ENCODE measurements around the gene SSH3. TPM values are rescaled to one million over a fixed set of nuclear protein-coding genes. Genes with fewer than 3 reads are reported as not detected.

SSH3 gene
- total and polyA plus RNA-seq, 5 donors from 2014 or later: 2.3 to 24.4 (median 3.7) TPM

GRCh38 chr11:67352546-67353316, 49.4 kb downstream of the SSH3 start:
- no peaks in the 10 kb centered on the region for H3K27me3 ChIP-seq (ENCODE audit: control insufficient read depth, insufficient read depth, low read length)
- peak in 2 of 3 donors; percentile 50 to 90 for DNase-seq

GRCh38 chr11:67353317-67354074, 50.2 kb downstream of the SSH3 start, which contains the start of gene POLD4:
POLD4 (minus strand) TSS chr11:67353546; CDS start chr11:67353399, 147 bp downstream.
- peak; percentile 86 to 90 for ATAC-seq (ENCODE audit: low read depth in 2 of 2)
- Mint-ChIP-seq H3K27me3 (peaks cover 7% of the 10 kb centered on the region), H3K27ac (peak within 1 kb of the TSS; percentile 97 to 100 (median 100)), H3K4me1 (peaks cover 5 to 75% (median 46%) of the 10 kb centered on the region in 4 donors), H3K4me3 (peak within 1 kb of the TSS; percentile 95 to 99 (median 98)), H3K36me3 (no peaks in the 10 kb centered on the region), H3K9me3 (no peaks in the 10 kb centered on the region)
- no peaks in the 10 kb centered on the region for H3K36me3 ChIP-seq (ENCODE audit: control insufficient read depth, insufficient read depth, low read length)
- peak; percentile 93 to 97 (median 95) for DNase-seq
- H3K27ac ChIP-seq (ENCODE audit: insufficient read depth, low read length, poor library complexity, severe bottlenecking): peak within 1 kb of the TSS; percentile 98
- peak within 1 kb of the TSS; percentile 73 for H3K4me3 ChIP-seq (ENCODE audit: low read depth, low read length)
- H3K9me3 ChIP-seq (ENCODE audit: control insufficient read depth in 2 of 2, low read length in 2 of 2): no peaks in the 10 kb centered on the region
- H3K4me1 ChIP-seq (ENCODE audit: control insufficient read depth, insufficient read depth, low read length, poor library complexity, severe bottlenecking): peaks cover 58% of the 10 kb centered on the region
- H3K27me3 ChIP-seq (ENCODE audit: control insufficient read depth, insufficient read depth, low read length): no peaks in the 10 kb centered on the region

More at GRCh38 chr11:67352546-67353316, 49.4 kb downstream of the SSH3 start:
- Mint-ChIP-seq H3K27ac (peak overlapping the region; percentile 97 to 100 (median 100)), H3K27me3 (peaks cover 4% of the 10 kb centered on the region), H3K36me3 (no peaks in the 10 kb centered on the region), H3K9me3 (no peaks in the 10 kb centered on the region), H3K4me3 (peak overlapping the region; percentile 95 to 99 (median 98)), H3K4me1 (peaks cover 5 to 77% (median 43%) of the 10 kb centered on the region in 4 donors)
- ATAC-seq (ENCODE audit: low read depth in 2 of 2): peak; percentile 55 to 59
- Histone ChIP-seq H3K27ac (ENCODE audit: insufficient read depth, low read length, poor library complexity, severe bottlenecking) (peak overlapping the region; percentile 98), H3K4me1 (ENCODE audit: control insufficient read depth, insufficient read depth, low read length, poor library complexity, severe bottlenecking) (peaks cover 58% of the 10 kb centered on the region), H3K9me3 (ENCODE audit: control insufficient read depth in 2 of 2, low read length in 2 of 2) (no peaks in the 10 kb centered on the region), H3K36me3 (ENCODE audit: control insufficient read depth, insufficient read depth, low read length) (no peaks in the 10 kb centered on the region), H3K4me3 (ENCODE audit: low read depth, low read length) (peak overlapping the region; percentile 64)

GRCh38 chr11:67354075-67355022, 51.0 kb downstream of the SSH3 start:
- Histone ChIP-seq H3K4me1 (ENCODE audit: control insufficient read depth, insufficient read depth, low read length, poor library complexity, severe bottlenecking) (peaks cover 58% of the 10 kb centered on the region), H3K27me3 (ENCODE audit: control insufficient read depth, insufficient read depth, low read length) (no peaks in the 10 kb centered on the region), H3K27ac (ENCODE audit: insufficient read depth, low read length, poor library complexity, severe bottlenecking) (peak overlapping the region; percentile 98), H3K4me3 (ENCODE audit: low read depth, low read length) (peak overlapping the region; percentile 54), H3K36me3 (ENCODE audit: control insufficient read depth, insufficient read depth, low read length) (no peaks in the 10 kb centered on the region), H3K9me3 (ENCODE audit: control insufficient read depth in 2 of 2, low read length in 2 of 2) (no peaks in the 10 kb centered on the region)
- Mint-ChIP-seq H3K27ac (peak overlapping the region; percentile 97 to 100 (median 98)), H3K4me1 (peaks cover 5 to 68% (median 42%) of the 10 kb centered on the region in 4 donors), H3K27me3 (peaks cover 9% of the 10 kb centered on the region), H3K36me3 (no peaks in the 10 kb centered on the region), H3K4me3 (peak overlapping the region; percentile 95 to 99 (median 97)), H3K9me3 (no peaks in the 10 kb centered on the region)
- no peak for ATAC-seq (ENCODE audit: low read depth in 2 of 2)
- peak in 1 of 3 donors; percentile 42 for DNase-seq

- H3K4me3 ChIP-seq (ENCODE audit: low read depth, low read length): no peak overlapping the region
- peak overlapping the region in 2 of 4 donors; percentile 32 to 69 for H3K4me3 Mint-ChIP-seq
- peaks cover 58% of the 10 kb centered on the region for H3K4me1 ChIP-seq (ENCODE audit: control insufficient read depth, insufficient read depth, low read length, poor library complexity, severe bottlenecking)
- no peaks in the 10 kb centered on the region for H3K36me3 ChIP-seq (ENCODE audit: control insufficient read depth, insufficient read depth, low read length)
- H3K27ac Mint-ChIP-seq: peak overlapping the region in 2 of 3 donors; percentile 97 to 98
- no peaks in the 10 kb centered on the region for H3K36me3 Mint-ChIP-seq
- no peaks in the 10 kb centered on the region for H3K9me3 ChIP-seq (ENCODE audit: control insufficient read depth in 2 of 2, low read length in 2 of 2)
- no peak for DNase-seq
- peaks cover 9% of the 10 kb centered on the region for H3K27me3 Mint-ChIP-seq
- H3K9me3 Mint-ChIP-seq: no peaks in the 10 kb centered on the region
- H3K27ac ChIP-seq (ENCODE audit: insufficient read depth, low read length, poor library complexity, severe bottlenecking): peak overlapping the region; percentile 98
- peaks cover 5 to 59% (median 38%) of the 10 kb centered on the region in 4 donors for H3K4me1 Mint-ChIP-seq
- no peak for ATAC-seq (ENCODE audit: low read depth in 2 of 2)
- no peaks in the 10 kb centered on the region for H3K27me3 ChIP-seq (ENCODE audit: control insufficient read depth, insufficient read depth, low read length)
These were observed 51.9 kb downstream of the SSH3 start for GRCh38 chr11:67355023-67355793.

GRCh38 chr11:67355794-67356386, 52.6 kb downstream of the SSH3 start:
- DNase-seq (no peak), ATAC-seq (ENCODE audit: low read depth in 2 of 2) (no peak)
- no peaks in the 10 kb centered on the region for H3K9me3 ChIP-seq (ENCODE audit: control insufficient read depth in 2 of 2, low read length in 2 of 2)
- no peaks in the 10 kb centered on the region for H3K27me3 ChIP-seq (ENCODE audit: control insufficient read depth, insufficient read depth, low read length)
- H3K36me3 ChIP-seq (ENCODE audit: control insufficient read depth, insufficient read depth, low read length): no peaks in the 10 kb centered on the region
- no peaks in the 10 kb centered on the region for H3K36me3 Mint-ChIP-seq
- peaks cover 5 to 56% (median 37%) of the 10 kb centered on the region in 4 donors for H3K4me1 Mint-ChIP-seq
- H3K4me3 Mint-ChIP-seq: peak overlapping the region in 2 of 4 donors; percentile 32 to 69
- H3K9me3 Mint-ChIP-seq: no peaks in the 10 kb centered on the region
- peaks cover 9% of the 10 kb centered on the region for H3K27me3 Mint-ChIP-seq
- peaks cover 56% of the 10 kb centered on the region for H3K4me1 ChIP-seq (ENCODE audit: control insufficient read depth, insufficient read depth, low read length, poor library complexity, severe bottlenecking)
- H3K27ac Mint-ChIP-seq: peak overlapping the region in 1 of 3 donors; percentile 20
- H3K27ac ChIP-seq (ENCODE audit: insufficient read depth, low read length, poor library complexity, severe bottlenecking): no peak overlapping the region
- no peak overlapping the region for H3K4me3 ChIP-seq (ENCODE audit: low read depth, low read length)

- Histone ChIP-seq H3K9me3 (ENCODE audit: control insufficient read depth in 2 of 2, low read length in 2 of 2) (no peaks in the 10 kb centered on the region), H3K4me1 (ENCODE audit: control insufficient read depth, insufficient read depth, low read length, poor library complexity, severe bottlenecking) (peaks cover 51% of the 10 kb centered on the region), H3K36me3 (ENCODE audit: control insufficient read depth, insufficient read depth, low read length) (no peaks in the 10 kb centered on the region), H3K27me3 (ENCODE audit: control insufficient read depth, insufficient read depth, low read length) (no peaks in the 10 kb centered on the region), H3K27ac (ENCODE audit: insufficient read depth, low read length, poor library complexity, severe bottlenecking) (peak overlapping the region; percentile 15), H3K4me3 (ENCODE audit: low read depth, low read length) (no peak overlapping the region)
- DNase-seq: no peak
- H3K27ac Mint-ChIP-seq: peak overlapping the region; percentile 53 to 87 (median 86)
- no peak for ATAC-seq (ENCODE audit: low read depth in 2 of 2)
- H3K9me3 Mint-ChIP-seq: no peaks in the 10 kb centered on the region
- H3K4me3 Mint-ChIP-seq: peak overlapping the region; percentile 4 to 77 (median 68)
- no peaks in the 10 kb centered on the region for H3K36me3 Mint-ChIP-seq
- H3K4me1 Mint-ChIP-seq: peaks cover 5 to 51% (median 33%) of the 10 kb centered on the region in 4 donors
- H3K27me3 Mint-ChIP-seq: peaks cover 9% of the 10 kb centered on the region
These were observed 53.1 kb downstream of the SSH3 start for GRCh38 chr11:67356387-67356863.
